Urothelium cell line (cell line): Measurements from ENCODE around the gene RET.

Source experiments
- DNase-seq: peaks from one replicate; pipeline ENCODE4 v3.0.0; 2011; ENCODE audit warnings: low spot score, mixed read lengths
- FAIRE-seq: peaks from 2 replicates; lab custom pipeline; 2011; peaks lifted over from hg19 to GRCh38; lab: Jason Lieb, UNC

RET gene

GRCh38 chr10:43118631-43119415, 42.0 kb downstream of the RET start:
- FAIRE-seq: no peak
- DNase-seq: no peak

DNA sequence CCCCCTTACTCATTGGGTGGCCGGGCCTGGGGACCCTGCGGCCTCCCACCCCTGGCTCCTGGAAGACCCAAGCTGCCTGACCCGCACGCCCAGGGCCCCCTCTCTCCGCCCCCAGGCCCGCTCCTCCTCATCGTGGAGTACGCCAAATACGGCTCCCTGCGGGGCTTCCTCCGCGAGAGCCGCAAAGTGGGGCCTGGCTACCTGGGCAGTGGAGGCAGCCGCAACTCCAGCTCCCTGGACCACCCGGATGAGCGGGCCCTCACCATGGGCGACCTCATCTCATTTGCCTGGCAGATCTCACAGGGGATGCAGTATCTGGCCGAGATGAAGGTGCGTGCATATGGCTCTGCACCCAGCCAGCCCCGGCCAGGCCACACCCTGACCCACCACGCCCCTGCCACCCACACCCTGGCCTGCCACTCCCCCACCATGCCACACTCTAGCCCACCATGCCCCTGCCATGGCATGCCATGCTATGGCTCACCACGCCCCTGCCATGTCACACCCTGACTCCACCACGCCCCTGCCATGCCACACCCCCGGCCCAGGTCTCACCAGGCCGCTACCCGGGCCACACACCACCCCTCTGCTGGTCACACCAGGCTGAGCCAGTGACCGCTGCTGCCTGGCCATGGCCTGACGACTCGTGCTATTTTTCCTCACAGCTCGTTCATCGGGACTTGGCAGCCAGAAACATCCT, 42.7 kb downstream of the RET start:
- DNase-seq (no peak), FAIRE-seq (peak; percentile 87)

- DNase-seq (no peak), FAIRE-seq (no peak)
Measured at GRCh38 chr10:43120116-43120928, 43.5 kb downstream of the RET start.

DNA sequence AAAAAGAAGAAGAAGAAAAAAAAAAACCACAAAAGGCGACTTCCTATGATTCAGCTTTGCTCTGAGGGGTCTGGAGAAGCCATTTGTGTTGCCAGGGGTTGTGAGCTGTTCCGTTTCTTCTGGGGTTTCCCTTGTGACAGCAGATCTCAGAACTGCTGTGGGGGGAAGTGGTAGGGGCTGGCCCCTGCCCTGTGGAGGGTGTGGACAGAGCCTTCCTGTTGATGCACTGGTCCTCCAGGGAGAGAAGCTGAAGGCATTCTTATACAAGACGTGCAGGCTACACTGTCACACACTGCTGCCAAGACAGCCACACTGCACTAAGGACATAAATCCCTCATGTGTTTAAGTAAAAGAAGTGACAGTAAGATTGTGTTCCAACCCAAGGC, 44.1 kb downstream of the RET start:
- FAIRE-seq: peak; percentile 40
- DNase-seq: no peak

GRCh38 chr10:43121444-43121843, 44.6 kb downstream of the RET start:
- DNase-seq: no peak
- FAIRE-seq: peak; percentile 74

GRCh38 chr10:43122096-43122495, 45.2 kb downstream of the RET start:
- no peak for FAIRE-seq
- DNase-seq: no peak

GRCh38 chr10:43122826-43123225, 46.0 kb downstream of the RET start:
- FAIRE-seq: no peak
- no peak for DNase-seq

GRCh38 chr10:43123361-43124093, 46.7 kb downstream of the RET start:
- DNase-seq (no peak), FAIRE-seq (no peak)

DNA sequence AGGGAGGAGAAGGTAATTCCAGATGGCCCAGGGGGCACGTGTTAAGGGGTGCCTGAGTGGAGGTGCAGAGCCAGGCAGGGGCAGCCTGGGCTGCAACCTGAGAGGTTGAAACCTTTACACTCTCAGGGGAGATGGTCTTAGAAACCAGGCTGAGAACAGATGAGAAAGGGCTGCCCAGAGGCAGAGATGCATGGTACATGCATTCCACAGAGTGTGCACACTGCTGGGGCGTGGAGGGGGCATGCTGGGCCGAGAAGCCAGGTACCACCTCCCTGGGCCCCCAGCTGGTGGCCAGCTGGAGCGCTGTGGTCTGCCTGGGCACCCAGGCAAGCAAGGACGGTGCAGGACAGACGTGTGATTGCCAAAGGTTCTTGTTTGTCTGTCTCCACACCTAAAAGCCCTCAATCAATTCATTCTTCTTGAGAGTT, 47.2 kb downstream of the RET start:
- DNase-seq (no peak), FAIRE-seq (peak; percentile 23)

DNA sequence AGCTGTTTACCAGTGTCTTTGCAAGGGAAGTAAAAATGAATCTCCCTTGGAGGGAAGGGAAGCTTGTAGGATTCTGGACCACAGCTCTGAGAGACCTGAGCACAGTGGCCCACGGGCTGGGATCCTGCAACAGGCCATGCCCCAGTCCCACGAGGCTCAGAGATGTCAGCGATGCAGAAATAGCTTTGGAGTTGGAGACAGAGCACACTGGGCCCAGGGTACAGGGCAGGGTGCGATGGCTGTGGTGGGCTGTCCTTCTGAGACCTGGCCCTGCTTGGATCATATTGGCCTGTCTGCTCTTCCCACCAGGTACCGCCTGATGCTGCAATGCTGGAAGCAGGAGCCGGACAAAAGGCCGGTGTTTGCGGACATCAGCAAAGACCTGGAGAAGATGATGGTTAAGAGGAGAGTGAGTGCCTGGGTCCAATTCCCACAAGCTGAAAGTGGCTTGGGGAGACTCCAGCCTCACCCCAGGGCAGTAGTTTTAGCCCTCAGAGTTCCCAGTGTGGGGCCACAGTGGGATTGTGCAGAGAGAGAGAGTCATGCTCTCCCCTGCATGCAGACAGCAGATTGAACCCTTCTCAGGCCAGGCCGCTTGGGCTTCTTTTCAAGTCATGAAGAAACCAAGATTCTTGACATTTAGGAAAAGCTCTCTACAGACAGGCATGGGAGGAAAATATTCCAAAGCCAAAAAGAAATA, 47.9 kb downstream of the RET start:
- peak; percentile 32 for FAIRE-seq
- no peak for DNase-seq

- DNase-seq: no peak
- FAIRE-seq: no peak
Measured at GRCh38 chr10:43125274-43125845, 48.5 kb downstream of the RET start.

DNA sequence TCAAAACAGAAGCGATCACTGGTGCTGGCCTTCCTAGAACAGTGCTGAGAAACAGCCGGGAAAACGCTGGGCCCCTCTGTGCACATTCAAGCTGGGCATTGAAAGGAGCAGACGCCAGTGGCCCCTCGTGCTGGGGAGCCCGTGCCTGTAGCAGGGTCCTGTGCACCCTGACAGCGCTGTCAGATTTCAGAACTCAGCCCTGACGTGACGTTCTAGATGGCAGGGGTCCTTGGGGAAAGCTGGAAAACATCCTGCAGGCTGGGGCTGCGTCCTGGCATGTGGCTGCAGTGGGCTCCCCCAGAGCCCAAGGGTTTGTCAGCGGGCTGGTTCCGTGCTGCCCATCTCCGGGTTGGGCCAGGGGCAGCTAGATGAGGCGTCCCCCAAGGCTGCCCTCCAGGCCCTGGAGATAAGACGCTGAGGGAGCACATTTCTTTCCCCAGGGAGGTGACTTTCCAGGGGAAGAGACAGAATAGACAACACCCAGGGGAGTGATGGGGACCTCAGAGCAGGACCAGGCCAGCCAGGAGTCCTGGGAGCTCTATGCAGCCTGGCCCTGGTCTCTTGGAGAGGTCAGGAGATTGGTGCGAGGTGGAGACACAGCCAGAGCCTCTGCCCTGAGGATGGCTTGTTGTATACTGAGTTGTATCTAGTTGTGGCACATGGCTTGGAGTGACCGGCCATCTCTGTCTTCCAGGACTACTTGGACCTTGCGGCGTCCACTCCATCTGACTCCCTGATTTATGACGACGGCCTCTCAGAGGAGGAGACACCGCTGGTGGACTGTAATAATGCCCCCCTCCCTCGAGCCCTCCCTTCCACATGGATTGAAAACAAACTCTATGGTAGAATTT, 49.2 kb downstream of the RET start:
- FAIRE-seq: no peak
- no peak for DNase-seq

DNA sequence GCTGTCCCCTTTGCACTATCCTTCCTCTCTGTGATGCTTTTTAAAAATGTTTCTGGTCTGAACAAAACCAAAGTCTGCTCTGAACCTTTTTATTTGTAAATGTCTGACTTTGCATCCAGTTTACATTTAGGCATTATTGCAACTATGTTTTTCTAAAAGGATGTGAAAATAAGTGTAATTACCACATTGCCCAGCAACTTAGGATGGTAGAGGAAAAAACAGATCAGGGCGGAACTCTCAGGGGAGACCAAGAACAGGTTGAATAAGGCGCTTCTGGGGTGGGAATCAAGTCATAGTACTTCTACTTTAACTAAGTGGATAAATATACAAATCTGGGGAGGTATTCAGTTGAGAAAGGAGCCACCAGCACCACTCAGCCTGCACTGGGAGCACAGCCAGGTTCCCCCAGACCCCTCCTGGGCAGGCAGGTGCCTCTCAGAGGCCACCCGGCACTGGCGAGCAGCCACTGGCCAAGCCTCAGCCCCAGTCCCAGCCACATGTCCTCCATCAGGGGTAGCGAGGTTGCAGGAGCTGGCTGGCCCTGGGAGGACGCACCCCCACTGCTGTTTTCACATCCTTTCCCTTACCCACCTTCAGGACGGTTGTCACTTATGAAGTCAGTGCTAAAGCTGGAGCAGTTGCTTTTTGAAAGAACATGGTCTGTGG, 50.0 kb downstream of the RET start:
- DNase-seq (no peak), FAIRE-seq (no peak)

GRCh38 chr10:43127442-43127841, 50.6 kb downstream of the RET start:
- DNase-seq (no peak), FAIRE-seq (no peak)

DNA sequence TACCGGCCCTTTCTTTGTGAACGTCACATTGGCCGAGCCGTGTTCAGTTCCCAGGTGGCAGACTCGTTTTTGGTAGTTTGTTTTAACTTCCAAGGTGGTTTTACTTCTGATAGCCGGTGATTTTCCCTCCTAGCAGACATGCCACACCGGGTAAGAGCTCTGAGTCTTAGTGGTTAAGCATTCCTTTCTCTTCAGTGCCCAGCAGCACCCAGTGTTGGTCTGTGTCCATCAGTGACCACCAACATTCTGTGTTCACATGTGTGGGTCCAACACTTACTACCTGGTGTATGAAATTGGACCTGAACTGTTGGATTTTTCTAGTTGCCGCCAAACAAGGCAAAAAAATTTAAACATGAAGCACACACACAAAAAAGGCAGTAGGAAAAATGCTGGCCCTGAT, 51.5 kb downstream of the RET start:
- no peak for FAIRE-seq
- DNase-seq: peak; percentile 16

- DNase-seq: peak; percentile 95
- peak; percentile 92 for FAIRE-seq
Measured at GRCh38 chr10:43128958-43129706, 52.3 kb downstream of the RET start.

- DNase-seq: peak; percentile 10
- FAIRE-seq: peak; percentile 83
Measured at GRCh38 chr10:43130770-43131171, 53.9 kb downstream of the RET start.

DNA sequence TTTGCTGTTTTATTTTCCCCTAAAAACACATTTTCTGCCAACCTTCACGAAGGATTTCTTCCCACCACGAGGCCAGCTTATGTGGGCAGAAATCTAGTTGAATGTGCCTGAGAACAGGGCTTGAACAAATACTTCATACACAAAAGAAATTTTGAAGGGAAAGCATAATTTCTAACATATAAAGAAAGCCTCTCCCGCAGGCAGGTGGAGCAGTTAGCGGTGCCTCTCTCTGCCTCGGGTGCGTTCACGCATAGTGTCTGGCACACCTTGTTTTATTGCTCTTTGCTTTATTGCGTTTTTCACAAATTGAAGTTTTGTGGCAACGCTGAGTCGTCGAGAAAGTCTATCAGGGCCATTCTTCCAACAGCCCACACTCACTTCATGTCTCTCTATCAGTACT, 54.4 kb downstream of the RET start:
- DNase-seq (no peak), FAIRE-seq (peak; percentile 20)
